ENCODE data around the gene THSD7B.

- no peak for TF ChIP-seq PRDM10 (CRISPR knock-in tag; IDR thresholded peaks at IDR 0.05; ENCODE audit: low read depth)
- TF ChIP-seq ZNF547 (CRISPR knock-in tag; IDR thresholded peaks at IDR 0.05): no peak
- TF ChIP-seq ZBTB4 (CRISPR knock-in tag; IDR thresholded peaks at IDR 0.05; ENCODE audit: borderline replicate concordance): no peak
- no peak for TF ChIP-seq YY1 (IDR thresholded peaks at IDR 0.05; ENCODE audit: insufficient read depth, insufficient replicate concordance, low read depth, low read length)
Measured at GRCh38 chr2:137172162-137172561, 406.8 kb downstream of the THSD7B start.

Data from HepG2 (cell line).